KMS-11 (cell line): ENCODE results near the gene BACE2.

Experiments used
- H2AFZ ChIP-seq: fragments of 200-600 bp; sonication (generic); 2 replicates; pipeline ENCODE4 v1.6.1; 2016; ENCODE audit warnings: antibody characterized with exemption, mixed run types, low read depth
- H3K27ac ChIP-seq: fragments of 200-600 bp; sonication (generic); 2 replicates; pipeline ENCODE4 v1.6.1; 2016; ENCODE audit warnings: mild to moderate bottlenecking, mixed run types
- H3K27me3 ChIP-seq: fragments of 200-600 bp; sonication (generic); 2 replicates; pipeline ENCODE4 v1.6.1; 2017; ENCODE audit warnings: mild to moderate bottlenecking, low read depth, mixed run types, moderate library complexity; ENCODE audit not compliant: insufficient read depth
- H3K36me3 ChIP-seq: fragments of 200-600 bp; sonication (generic); 2 replicates; pipeline ENCODE4 v1.6.1; 2017; ENCODE audit warnings: mild to moderate bottlenecking, mixed run types; ENCODE audit not compliant: insufficient read depth
- H3K4me1 ChIP-seq: fragments of 200-600 bp; sonication (generic); 2 replicates; pipeline ENCODE4 v1.6.1; 2016; ENCODE audit warnings: mild to moderate bottlenecking, low read depth, mixed run types; ENCODE audit not compliant: poor library complexity, severe bottlenecking
- H3K4me2 ChIP-seq: fragments of 200-600 bp; sonication (generic); 2 replicates; pipeline ENCODE4 v1.7.0; 2016; ENCODE audit warnings: mild to moderate bottlenecking, mixed run types
- H3K4me3 ChIP-seq: fragments of 200-600 bp; sonication (generic); IDR thresholded peaks from 2 replicates; pipeline ENCODE4 v1.6.1; 2017; ENCODE audit warnings: low read depth, low read length, mixed read lengths; ENCODE audit not compliant: insufficient read depth
- H3K79me2 ChIP-seq: fragments of 200-600 bp; sonication (generic); 2 replicates; pipeline ENCODE4 v1.6.1; 2016; ENCODE audit warnings: low read depth, mixed run types; ENCODE audit not compliant: insufficient read depth
- H3K9ac ChIP-seq: fragments of 200-600 bp; sonication (generic); 2 replicates; pipeline ENCODE4 v1.6.1; 2016; ENCODE audit warnings: mild to moderate bottlenecking, mixed run types
- H4K20me1 ChIP-seq: fragments of 200-600 bp; sonication (generic); 2 replicates; pipeline ENCODE4 v1.6.1; 2016; ENCODE audit warnings: mild to moderate bottlenecking, mixed run types; ENCODE audit not compliant: insufficient read depth
- CTCF ChIP-seq: fragments of 200-600 bp; sonication (generic); conservative IDR thresholded peaks from 2 replicates; pipeline ENCODE4 v1.6.1; 2017; ENCODE audit warnings: low read depth, mild to moderate bottlenecking, antibody characterized with exemption, low read length, moderate library complexity, mixed read lengths

The BACE2 gene

GRCh38 chr21:41316200-41317062 lies 148.5 kb downstream of the BACE2 start, which contains the start of gene FAM3B:
TSS of gene FAM3B (plus strand) at chr21:41316801. CDS start at chr21:41316880, 79 bp downstream.
- H3K36me3 ChIP-seq, result no peaks in the 10 kb centered on the region
- H3K4me2 ChIP-seq, result no peak within 1 kb of the TSS
- TF ChIP-seq CTCF, result no peak
- no peak within 1 kb of the TSS for H2AFZ ChIP-seq
- H4K20me1 ChIP-seq, result no peaks in the 10 kb centered on the region
- no peaks in the 10 kb centered on the region for H3K79me2 ChIP-seq
- H3K27me3 ChIP-seq, result no peaks in the 10 kb centered on the region
- H3K4me1 ChIP-seq, result peaks cover 16% of the 10 kb centered on the region
- H3K27ac ChIP-seq, result no peak within 1 kb of the TSS
- H3K4me3 ChIP-seq, result no peak within 1 kb of the TSS
- H3K9ac ChIP-seq, result no peak within 1 kb of the TSS

- no peak for TF ChIP-seq CTCF
- no peaks in the 10 kb centered on the region for H3K36me3 ChIP-seq
- no peaks in the 10 kb centered on the region for H4K20me1 ChIP-seq
- H3K4me1 ChIP-seq, result peaks cover 22% of the 10 kb centered on the region
- no peak overlapping the region for H3K4me2 ChIP-seq
- H2AFZ ChIP-seq, result no peak overlapping the region
- H3K79me2 ChIP-seq, result no peaks in the 10 kb centered on the region
- no peaks in the 10 kb centered on the region for H3K27me3 ChIP-seq
- no peak overlapping the region for H3K4me3 ChIP-seq
- H3K9ac ChIP-seq, result no peak overlapping the region
- H3K27ac ChIP-seq, result no peak overlapping the region
Measured at GRCh38 chr21:41317063-41317392, 149.1 kb downstream of the BACE2 start.

GRCh38 chr21:41317458-41317857 lies 149.5 kb downstream of the BACE2 start:
- H3K27ac ChIP-seq, result no peak overlapping the region
- no peaks in the 10 kb centered on the region for H4K20me1 ChIP-seq
- no peak for TF ChIP-seq CTCF
- no peak overlapping the region for H3K4me3 ChIP-seq
- H3K9ac ChIP-seq, result no peak overlapping the region
- peaks cover 26% of the 10 kb centered on the region for H3K4me1 ChIP-seq
- H3K79me2 ChIP-seq, result no peaks in the 10 kb centered on the region
- no peaks in the 10 kb centered on the region for H3K36me3 ChIP-seq
- H2AFZ ChIP-seq, result no peak overlapping the region
- H3K4me2 ChIP-seq, result no peak overlapping the region
- H3K27me3 ChIP-seq, result no peaks in the 10 kb centered on the region

- Histone ChIP-seq H3K4me1 (peaks cover 34% of the 10 kb centered on the region), H3K9ac (no peak overlapping the region), H3K4me3 (no peak overlapping the region), H2AFZ (no peak overlapping the region), H3K4me2 (no peak overlapping the region), H3K27ac (no peak overlapping the region), H3K27me3 (no peaks in the 10 kb centered on the region), H3K79me2 (no peaks in the 10 kb centered on the region), H3K36me3 (no peaks in the 10 kb centered on the region), H4K20me1 (no peaks in the 10 kb centered on the region)
- no peak for TF ChIP-seq CTCF
Measured at GRCh38 chr21:41318218-41318617, 150.3 kb downstream of the BACE2 start.
